GM19463 (cell line): Measurements from ENCODE around the gene ATP6AP1.

Experiments used
- ATAC-seq: cut with Tn5 transposase; IDR thresholded peaks from one replicate; pipeline ENCODE4 v1.9.1; 2021; ENCODE audit warnings: mild to moderate bottlenecking, moderate library complexity; ENCODE audit not compliant: unreplicated experiment

The ATP6AP1 gene

GRCh38 chrX:154468217-154468616 lies 39.7 kb downstream of the ATP6AP1 start:
- no peak for ATAC-seq

GRCh38 chrX:154469114-154469513 lies 40.6 kb downstream of the ATP6AP1 start:
- no peak for ATAC-seq

GRCh38 chrX:154469880-154470279 lies 41.4 kb downstream of the ATP6AP1 start:
- no peak for ATAC-seq

GRCh38 chrX:154470434-154470833 lies 42.0 kb downstream of the ATP6AP1 start:
- no peak for ATAC-seq

GRCh38 chrX:154470914-154471568 lies 42.6 kb downstream of the ATP6AP1 start:
- ATAC-seq: no peak

GRCh38 chrX:154471839-154472684 lies 43.6 kb downstream of the ATP6AP1 start:
- ATAC-seq: no peak

- no peak for ATAC-seq
Measured at GRCh38 chrX:154472685-154473632, 44.5 kb downstream of the ATP6AP1 start.

- ATAC-seq: no peak
Measured at GRCh38 chrX:154473683-154474082, 45.2 kb downstream of the ATP6AP1 start.

- ATAC-seq: no peak
Measured at GRCh38 chrX:154476821-154477220, 48.3 kb downstream of the ATP6AP1 start.

GRCh38 chrX:154477891-154478477 lies 49.5 kb downstream of the ATP6AP1 start:
- no peak for ATAC-seq

GRCh38 chrX:154478728-154479622 lies 50.5 kb downstream of the ATP6AP1 start, which contains the start of gene LAGE3:
Gene LAGE3 (minus strand): TSS chrX:154479281. CDS start chrX:154478915, 366 bp downstream.
- peak; percentile 84 for ATAC-seq

- no peak for ATAC-seq
Measured at GRCh38 chrX:154481195-154481594, 52.7 kb downstream of the ATP6AP1 start.

GRCh38 chrX:154481911-154482601 lies 53.6 kb downstream of the ATP6AP1 start:
- ATAC-seq: no peak

- ATAC-seq: no peak
Measured at GRCh38 chrX:154482786-154483185, 54.3 kb downstream of the ATP6AP1 start.

GRCh38 chrX:154483325-154483724 lies 54.8 kb downstream of the ATP6AP1 start:
- ATAC-seq: no peak

GRCh38 chrX:154484255-154485149 lies 56.0 kb downstream of the ATP6AP1 start:
- ATAC-seq: no peak

- no peak for ATAC-seq
Measured at GRCh38 chrX:154485150-154486051, 56.9 kb downstream of the ATP6AP1 start.
